Right forelimb (tissue), 1 donor: ENCODE results near the gene AXL.
"Not testable (repeated sequence)": the region's sequence is repeated elsewhere in the genome, so short reads cannot be mapped to it uniquely, and the experiment has no call there.

Experiments
- DNase-seq: peaks from one replicate; pipeline ENCODE4 v3.0.0-alpha.2; 2018

Gene AXL

DNA sequence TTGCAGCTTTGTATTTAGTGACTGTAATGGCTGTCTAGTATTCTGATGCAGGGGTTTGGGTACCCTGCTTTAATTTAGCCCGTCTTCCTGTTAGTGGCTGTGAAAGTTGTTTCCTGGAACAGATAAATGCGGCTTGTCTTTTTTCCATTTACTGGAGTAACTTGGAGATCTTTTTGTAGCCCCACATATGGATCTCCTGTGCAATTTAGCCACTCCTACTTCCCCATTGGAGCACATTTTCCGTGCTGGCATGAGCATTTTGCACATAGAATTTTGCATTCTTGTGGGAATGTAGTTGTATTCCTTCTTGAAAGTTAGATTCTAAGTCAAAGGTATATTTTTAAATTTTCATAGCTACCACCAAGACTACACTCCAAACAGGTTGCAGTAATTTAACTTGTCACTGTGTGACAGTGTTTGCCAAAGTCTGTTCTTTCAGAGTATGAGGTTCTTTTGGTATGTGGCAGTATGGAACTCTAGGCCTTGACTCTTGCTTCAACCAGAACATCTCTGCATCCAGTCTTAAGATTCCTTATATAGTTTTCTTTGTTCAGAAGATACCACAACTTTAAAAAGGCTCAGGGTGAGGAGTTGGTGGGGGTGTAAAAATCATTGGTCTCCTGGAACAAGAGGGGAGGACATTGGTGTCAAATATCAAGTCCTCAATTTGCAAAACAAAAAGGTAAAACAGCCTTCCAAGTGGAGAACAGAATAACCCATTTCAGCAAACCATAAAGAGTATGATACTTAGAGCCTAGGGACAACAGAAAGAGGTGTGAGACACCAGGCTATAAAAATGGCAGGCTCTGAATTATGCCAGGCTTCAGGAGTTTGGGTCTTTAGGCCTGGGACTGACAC, 69.9 kb downstream of the AXL start:
- no peak for DNase-seq

DNA sequence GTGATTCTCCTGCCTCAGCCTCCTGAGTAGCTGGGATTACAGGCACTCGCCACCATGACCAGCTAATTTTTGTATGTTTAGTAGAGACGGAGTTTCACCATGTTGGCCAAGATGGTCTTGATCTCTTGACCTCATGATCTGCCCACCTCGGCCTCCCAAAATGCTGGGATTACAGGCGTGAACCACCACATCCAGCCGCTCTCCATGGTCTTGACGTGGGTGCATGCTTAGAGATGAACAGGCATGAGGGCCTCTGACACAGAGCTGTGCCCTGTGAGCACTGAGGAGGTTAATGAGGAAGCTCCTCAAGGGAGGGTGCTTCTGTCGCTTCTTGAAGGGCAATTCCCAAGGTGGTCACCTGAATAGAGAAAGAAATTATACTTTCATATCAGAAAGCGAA, 70.8 kb downstream of the AXL start:
- not testable (repeated sequence) for DNase-seq

DNA sequence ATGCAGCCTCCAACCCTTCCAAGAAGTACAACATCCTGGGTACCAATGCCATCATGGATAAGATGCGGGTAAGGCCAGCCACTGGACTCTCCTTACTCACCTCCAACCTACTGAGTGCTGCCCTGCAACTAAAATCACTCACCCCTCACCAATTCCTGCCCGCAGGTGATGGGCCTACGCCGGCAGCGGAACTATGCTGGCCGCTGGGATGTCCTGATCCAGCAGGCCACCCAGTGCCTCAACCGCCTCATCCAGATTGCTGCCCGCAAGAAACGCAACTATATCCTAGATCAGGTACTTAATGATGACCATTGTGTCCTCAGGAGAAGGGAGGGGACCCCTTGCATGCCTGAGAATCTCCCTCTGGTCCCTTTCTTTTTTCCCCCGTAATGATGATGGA, 75.4 kb downstream of the AXL start:
- no peak for DNase-seq

DNA sequence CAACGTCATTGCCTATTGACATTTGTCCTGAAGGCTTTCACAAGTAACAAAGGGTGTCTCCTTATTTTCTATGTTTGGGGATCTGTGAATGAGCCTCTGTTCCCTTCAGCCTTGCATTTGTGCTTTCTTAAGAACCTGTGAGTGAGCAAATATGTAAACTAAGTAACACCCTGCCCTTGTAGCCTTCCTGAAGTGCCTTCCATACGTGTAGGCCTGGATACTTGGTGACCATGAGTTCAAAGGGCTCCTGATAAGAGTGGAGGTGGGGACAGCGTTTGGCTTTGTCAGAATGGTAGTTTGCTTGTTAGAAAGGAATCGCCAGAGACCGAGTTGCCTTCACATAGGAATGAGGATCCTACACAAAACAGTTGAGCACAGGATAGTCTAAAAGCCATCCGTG, 76.5 kb downstream of the AXL start:
- no peak for DNase-seq

DNA sequence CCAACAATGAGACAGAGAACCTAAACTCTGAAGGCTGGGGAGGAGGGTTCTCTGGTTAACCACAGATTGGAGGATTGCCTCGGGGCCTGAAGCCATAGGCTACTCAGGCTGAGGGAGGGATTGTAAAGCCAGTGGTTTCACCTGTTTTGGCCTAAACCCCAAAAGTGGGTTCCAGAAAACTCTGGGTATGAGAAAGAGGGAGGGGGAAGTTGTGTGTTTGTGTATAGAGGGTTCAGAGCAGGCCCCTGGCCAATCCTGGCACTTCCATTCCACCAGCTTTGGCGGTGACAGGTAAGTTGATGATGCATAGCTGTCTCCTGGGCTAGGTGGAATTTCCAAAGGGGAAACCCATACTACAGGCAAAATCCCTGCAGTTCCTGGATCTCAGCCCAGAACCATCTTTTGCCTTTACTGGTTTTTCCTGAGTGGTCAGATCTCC, 77.4 kb downstream of the AXL start:
- no peak for DNase-seq

DNA sequence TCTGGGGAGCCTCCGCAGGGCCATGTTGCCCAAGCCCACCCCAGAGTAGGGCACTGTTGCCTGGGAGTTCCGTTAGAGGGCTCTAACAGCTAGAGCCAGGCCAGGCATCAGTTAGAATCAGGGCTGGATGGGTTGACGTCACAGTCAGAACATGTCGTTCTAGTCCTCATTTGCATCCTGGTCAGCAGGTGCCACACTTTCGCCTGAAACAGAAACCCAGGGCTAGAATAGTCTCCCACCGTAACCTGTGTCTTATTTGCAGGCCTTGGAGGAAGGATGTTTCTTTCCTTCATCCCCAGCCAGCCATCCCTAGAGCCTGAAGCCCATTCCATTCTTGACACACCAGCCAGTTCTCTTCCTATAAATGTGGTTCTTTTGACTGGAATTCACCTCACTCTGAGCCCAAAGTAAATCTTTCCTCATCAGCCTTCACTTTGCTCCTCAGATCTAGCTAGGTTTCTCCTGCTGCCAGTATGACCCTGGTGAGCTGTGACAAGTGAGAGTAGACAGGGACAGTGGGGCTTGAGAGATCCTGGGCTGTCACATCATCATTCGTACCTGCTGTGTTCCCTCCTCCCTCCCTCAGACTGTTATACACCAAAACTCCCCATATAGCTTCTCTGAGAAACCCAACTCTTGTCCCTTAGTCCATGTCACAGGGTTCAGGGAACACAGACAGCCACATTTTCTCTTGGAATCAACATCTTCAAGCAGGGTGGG, 78.8 kb downstream of the AXL start:
- no peak for DNase-seq

DNA sequence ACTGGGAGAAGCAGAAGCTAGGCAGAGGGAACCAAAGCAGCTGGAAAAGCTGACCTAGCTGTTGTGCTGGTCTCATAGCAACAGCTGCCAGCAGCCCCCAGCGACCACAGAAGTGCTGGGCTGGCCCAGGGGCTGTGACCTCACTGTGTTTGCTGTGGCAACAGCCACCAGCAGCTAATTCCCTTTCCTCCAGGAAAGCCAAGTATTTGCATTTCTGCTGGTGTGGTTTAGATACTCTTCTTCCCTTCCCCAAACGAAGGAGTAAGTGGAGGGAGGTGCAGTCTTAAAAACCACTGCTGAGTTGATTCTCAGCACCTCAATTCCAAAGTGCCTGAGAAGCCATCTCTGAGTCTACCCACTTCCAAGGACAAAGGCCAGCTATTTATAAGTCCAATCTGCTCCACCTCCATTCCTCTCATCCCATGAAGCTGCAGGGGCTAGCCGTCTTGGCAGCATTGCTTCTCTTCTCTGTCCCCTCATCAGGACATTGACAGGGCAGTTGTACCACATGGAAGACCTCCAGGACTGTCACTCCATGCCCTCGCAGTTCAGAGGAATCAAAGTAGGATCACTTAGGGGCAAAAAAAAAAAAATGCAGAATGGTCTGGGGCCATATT, 79.4 kb downstream of the AXL start:
- peak; percentile 82 for DNase-seq

DNA sequence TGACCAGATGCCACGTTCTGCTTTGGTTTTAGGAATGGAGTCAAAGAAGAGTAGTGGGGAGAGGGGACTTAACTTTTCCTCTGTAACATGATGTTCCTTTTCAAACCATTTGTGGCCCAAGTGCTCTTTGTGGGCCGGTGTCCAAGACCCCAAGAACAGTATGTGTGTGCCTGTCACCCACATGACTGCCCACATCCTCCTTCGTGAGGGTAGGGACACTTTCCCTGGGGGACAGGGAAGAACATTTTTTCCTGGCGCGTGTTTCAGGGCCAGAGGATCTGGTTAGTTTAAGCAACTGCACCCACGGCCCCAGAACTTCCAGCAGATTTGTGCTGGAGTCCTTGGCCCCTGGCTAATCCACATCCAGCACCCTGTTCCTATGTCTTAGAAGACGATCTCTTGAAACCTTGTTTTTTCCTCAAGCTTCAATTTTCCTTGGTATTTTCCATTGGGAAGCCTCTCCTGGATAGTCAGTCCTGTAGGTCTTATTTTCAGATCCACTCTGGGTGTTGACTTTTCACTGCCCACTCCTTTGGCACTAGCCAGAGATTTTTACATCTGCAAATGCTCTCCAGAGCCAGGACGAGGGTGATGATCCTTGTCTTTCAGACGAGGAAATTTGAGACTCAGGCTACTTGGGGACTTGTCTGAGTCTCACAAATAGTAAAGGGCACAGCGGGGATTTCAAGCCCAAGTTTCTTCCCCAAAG, 80.2 kb downstream of the AXL start:
- DNase-seq: no peak

DNA sequence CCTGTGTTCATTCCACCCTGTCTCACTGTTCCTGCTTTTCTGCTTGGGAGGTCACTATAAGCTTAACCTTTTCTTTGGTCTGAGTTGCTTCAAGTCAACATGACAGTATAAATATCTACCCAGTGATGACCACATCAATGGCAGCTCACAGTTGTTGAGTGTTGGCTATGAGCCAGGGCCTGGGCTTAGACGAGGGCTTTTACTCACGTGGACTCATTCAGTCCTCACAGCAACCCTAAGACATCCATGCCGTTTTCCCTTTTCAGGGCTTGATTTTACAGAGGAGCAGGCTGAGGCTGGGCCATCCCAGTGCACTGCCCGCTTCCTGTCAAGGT, 80.7 kb downstream of the AXL start:
- DNase-seq: peak; percentile 66

DNA sequence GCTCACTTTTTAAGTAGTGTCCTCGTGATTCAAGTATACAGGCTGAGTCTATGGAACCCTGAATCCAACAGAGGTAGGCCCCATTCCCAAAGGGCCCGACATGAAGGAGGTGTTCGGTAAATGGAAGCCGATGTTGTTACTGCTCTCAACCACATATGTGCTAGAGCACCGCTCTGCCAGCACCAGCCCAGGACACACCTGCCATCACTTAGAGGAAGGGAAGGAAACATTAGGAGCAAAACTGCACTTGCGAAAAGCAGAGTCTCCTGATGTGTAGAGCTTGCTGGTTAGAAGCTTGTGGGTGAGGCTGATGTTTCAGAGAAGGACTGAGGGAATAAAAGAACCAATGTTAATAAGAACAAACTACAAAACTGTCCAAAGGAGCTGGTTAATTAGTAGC, 81.5 kb downstream of the AXL start:
- DNase-seq: no peak

DNA sequence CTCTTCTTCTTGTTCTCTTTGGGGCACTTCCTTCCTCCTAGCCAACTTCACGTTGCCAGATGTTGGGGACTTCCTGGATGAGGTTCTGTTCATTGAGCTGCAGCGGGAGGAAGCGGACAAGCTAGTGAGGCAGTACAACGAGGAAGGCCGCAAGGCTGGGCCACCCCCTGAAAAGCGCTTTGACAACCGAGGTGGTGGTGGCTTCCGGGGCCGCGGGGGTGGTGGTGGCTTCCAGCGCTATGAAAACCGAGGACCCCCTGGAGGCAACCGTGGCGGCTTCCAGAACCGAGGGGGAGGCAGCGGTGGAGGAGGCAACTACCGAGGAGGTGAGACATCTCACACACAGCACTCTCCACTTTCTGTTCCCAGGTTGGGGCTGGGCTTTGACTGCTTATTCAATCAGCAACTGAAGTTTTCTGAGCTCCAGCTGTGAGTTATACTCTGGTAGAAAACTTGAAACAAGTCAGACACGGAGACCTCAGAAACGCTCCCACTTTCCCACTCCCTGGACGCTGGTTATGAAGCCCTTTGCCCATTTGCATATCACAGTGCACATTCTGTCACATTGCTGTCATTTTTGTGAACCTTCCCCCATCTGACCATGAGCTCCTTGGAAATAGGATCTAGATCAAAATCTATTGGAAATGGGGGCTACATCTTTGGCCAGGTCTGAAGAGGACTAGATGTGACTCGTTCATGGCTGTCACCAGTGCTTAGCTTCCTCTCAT, 83.8 kb downstream of the AXL start:
- DNase-seq: no peak

DNA sequence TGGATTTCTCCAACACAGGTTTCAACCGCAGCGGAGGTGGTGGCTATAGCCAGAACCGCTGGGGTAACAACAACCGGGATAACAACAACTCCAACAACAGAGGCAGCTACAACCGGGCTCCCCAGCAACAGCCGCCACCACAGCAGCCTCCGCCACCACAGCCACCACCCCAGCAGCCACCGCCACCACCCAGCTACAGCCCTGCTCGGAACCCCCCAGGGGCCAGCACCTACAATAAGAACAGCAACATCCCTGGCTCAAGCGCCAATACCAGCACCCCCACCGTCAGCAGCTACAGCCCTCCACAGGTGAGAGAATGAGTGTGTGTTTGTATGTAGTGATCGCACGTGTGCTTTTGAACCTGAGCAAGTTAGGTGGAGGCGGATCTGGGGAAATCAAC, 84.9 kb downstream of the AXL start:
- no peak for DNase-seq

DNA sequence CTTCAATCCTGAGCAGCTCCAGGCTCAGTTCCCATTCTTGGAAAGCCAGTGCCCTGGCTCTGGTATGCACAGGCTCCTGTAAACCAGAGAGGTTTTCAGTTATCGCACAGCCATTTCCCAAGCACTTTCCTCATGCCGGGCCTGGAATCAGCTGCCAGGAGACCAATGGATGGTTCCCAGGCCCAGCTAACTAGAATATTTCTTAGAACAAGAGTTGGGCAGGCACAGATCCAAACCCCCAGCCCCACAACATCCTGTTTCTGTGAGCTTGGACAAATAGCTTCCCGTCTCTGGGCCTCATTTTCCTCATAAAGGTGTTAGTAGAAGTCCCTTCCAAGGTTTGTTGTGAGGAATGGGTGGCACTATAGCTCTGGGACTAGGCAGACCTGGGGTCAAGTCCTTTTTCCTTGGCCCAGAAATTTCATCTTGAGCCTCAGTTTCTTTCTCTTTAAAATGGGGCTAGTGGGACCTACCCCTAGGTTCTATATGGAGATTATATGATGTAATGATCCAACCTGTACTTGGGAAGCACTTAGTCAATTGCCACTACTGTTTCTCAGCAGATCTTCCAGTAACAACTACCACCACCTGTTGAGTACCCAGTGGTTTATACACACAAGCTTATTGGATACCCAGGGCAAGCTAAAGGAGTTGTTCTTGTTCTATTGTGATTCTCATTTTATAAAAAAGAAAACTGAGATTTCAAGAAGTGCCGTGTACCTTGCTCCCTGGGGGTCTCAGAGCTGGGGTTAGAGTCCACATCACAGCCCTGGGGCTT, 85.9 kb downstream of the AXL start:
- DNase-seq: no peak

DNA sequence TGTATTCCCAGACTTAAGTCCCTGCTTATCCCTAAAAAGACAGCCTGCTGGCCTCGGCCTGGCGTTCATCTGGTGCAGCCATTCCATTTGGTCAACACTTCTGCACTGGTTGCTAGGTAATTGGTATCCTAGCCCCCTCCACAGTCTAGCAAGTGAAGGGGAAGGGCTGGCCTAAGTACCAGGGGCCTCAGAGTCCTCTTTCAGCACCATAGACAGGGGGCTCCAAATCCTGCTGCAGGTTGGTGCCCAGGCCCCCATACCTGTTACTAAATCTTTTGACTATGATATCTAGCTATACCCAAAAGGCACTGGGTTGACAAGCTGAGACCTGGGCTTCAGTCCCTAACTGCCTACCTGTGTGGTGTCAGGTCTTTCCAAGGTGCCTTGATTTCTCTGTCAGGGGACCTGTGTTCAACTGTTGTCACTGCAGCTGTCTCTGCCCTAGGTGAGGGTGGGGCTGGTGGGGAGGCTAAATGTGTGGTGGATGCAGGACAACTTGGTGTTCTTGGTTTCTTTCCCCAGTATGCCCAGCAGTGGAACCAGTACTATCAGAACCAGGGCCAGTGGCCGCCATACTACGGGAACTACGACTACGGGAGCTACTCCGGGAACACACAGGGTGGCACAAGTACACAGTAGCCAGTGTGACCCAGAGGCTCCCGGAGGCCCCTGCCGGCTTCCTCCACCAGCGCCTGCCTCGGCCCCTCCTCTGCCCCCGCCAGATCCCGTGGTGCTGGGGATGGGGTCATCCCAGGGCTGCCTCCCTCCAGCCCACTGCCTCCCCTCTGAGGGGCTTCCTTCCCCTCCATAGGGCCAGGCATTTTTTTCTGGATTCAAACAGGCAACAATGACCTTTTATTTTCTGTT, 87.1 kb downstream of the AXL start:
- DNase-seq: no peak

DNA sequence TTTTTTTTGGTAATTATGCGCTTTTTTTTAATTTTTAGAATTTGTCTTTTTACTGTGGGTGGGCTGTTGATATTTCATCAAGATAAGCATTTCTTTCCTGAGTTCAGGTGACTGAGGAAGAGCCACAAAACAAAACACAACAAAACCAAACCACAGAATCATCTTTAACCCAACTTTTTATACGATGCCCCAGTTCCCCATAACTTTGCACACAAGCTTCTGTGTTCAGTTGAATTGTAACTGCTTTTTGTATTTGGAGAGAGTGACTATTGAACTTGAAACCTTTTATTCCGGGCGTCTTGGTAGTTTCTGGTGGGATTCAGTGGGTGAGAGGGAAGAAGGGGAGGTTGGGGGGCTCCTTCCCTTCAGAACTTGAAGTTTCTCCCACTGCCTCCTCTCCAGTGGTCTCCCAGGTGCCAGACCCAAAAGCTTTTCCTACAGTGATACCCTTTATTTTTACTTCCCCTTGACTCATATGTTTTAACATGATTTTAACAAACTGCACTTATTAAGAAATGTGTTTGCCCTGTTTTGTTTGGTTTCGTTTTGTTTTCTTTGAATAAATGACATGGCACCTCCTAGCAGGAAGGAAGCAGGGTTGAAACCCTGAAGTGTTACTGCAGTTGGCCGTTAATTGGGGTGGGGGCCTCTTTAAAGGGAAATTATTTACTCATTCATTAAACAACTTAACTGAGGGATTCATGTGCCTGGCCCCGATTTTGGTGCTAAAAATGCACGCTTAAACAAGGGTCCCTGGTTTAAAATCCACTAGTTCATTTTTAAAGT, 88.3 kb downstream of the AXL start:
- no peak for DNase-seq

DNA sequence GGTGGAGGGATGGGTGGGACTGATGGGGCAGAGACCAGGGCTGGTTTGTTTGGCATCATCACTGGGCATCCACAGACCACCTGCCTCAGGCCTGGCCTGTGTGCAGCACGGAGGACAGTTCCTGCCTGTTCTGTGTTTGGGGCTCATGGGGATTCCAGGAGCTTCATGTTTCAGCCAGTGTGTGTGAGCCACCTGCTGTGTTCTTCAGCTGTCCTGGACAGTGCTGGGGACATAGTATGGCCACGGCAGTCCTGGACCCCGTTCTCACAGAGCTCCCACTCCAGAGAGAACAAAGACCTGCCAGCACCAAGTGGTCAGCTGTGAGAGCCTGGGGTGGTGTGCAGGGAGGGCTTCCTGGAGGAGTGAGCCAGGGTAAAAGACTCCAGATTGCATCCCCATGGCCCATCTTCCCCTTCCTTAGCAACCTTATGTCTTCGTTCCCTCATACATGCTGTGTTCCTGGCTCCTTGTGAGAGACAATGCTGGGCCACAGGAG, 89.0 kb downstream of the AXL start:
- DNase-seq: no peak

DNA sequence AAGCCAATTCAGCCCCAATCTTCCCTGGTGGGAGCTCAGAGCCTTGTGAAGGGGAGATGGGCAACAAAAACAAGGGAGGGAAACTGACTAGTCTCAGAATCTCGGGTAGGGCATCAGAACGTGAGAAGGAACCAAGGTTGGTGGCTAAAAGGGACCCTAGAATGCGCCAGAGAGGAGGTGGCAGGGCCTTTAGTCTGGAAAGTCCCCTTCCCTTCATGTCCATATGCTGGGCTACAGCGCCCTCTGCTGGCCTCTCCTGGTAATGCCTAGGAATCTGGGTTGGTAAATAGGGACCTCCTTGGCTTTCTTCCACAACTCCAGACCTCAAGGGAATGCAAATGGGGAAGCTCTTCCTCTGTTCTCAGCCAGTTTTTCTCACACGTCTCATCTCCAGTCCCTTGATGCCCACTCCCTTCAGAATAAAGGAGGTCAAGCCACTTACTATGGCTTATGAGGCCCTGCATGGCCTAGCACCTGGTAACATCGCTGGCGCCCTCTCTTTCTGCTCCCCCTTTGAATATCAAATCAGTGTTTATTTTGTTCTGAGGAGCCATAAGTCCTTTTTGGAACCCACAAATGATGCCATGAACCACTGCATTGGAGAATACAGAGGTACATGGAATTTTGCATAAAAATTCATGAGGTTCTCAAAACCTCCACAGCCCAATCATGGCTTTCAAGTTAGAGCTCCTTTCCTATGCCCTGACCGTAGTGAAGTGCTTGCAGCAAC, 89.6 kb downstream of the AXL start:
- DNase-seq: peak; percentile 95

DNA sequence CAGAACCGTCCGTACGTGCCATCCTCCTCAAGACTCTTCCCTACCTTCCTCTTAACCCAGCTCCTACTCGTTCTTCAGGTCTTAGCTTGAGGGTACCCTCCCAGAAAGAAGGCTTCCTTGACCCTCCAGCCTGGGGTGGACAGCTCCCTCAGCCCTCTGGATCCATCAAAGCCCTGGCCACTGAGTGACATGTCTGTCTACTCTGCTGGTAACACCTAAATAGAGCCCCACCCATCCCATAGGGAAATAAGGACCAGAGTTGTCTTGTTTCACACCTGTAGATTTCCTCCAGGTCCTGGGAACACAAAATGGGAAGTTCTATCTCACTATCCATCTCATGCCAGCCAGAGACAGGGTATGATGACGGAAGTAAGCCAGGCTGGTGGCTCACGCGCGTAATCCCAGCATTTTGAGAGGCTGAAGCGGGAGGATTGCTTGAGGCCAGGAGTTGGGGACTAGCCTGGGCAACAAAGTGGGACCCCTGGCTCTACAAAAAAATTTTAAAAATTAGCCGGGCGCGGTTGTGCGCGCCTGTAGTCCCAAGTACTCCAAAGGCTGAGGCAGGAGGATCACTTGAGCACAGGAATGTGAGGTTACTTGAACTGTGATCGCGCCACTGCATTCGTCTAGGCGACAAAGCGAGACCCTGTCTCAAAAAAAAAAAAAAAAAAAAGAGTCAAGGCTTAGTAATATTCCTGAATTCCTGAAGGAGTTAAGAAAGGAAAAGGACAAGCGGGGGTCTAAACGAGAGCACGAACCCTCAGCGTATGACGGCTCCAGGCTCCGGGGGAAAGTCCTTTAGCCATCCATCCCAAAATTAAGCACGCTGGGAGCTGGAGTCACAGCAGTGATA, 90.4 kb downstream of the AXL start:
- DNase-seq: no peak
